Bronchus fibroblast of lung (primary cell): ENCODE data around the gene ARHGEF1. TPM values are rescaled to one million over a fixed set of nuclear protein-coding genes. Genes with fewer than 3 reads are reported as not detected.

Source experiments
- total RNA-seq: library from RNA; depleted of rRNA; stranded (reverse); fragments of >200 nt; gene quantifications from 2 replicates; pipeline ENCODE4 v1.2.3, GENCODE V29; 2015

The ARHGEF1 gene, protein sequence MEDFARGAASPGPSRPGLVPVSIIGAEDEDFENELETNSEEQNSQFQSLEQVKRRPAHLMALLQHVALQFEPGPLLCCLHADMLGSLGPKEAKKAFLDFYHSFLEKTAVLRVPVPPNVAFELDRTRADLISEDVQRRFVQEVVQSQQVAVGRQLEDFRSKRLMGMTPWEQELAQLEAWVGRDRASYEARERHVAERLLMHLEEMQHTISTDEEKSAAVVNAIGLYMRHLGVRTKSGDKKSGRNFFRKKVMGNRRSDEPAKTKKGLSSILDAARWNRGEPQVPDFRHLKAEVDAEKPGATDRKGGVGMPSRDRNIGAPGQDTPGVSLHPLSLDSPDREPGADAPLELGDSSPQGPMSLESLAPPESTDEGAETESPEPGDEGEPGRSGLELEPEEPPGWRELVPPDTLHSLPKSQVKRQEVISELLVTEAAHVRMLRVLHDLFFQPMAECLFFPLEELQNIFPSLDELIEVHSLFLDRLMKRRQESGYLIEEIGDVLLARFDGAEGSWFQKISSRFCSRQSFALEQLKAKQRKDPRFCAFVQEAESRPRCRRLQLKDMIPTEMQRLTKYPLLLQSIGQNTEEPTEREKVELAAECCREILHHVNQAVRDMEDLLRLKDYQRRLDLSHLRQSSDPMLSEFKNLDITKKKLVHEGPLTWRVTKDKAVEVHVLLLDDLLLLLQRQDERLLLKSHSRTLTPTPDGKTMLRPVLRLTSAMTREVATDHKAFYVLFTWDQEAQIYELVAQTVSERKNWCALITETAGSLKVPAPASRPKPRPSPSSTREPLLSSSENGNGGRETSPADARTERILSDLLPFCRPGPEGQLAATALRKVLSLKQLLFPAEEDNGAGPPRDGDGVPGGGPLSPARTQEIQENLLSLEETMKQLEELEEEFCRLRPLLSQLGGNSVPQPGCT
- 54.0 and 56.3 TPM in 2 replicates for total RNA-seq

DNA sequence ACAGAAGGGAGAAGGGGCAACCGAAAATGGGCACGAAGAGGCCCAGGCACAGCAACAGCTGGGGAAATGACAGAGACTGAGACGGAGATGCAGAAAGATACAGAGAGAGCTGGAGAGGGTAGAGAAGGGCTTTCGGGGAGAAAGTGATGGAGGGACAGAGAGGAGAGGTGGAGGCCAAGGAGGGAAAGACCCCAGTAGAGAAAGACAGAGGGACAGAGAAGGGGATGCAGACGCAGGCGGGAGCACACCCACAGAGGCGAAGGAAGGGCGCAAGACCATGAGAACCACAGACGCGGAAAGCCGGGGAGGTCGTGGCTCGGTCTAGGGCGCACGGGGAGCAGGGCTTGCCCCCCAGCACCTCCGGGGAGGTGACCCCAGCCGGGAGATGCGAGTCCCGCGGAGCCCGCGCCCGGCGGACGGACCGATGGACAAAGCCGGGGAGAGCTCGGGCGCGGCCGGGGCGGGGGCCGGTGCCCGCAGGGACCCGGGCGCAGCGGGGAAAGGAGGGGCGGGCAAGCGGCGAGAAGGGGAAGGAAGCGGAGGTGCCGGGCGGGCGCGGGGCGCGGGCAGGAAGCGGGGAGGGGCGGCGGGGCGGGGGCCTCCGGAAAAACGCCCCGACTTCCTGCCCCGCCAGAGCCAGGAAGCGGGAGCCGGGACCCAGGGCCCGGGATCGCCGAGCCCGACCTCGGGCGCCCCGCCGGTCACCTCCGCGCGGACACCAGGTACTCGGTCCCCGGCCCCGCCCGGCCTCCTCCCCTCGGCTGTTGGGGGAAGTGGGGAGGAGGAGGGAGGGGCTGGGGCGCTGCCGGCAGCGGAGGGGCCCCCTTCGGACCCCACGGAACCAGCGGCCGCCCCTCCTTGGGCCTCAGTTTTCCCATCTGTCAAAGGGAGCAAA lies at the start of gene ARHGEF1:
ARHGEF1 (plus strand) TSS at position 617 of the 895 bp plus-strand sequence. CDS start 4,899 bp downstream, outside the sequence.

DNA sequence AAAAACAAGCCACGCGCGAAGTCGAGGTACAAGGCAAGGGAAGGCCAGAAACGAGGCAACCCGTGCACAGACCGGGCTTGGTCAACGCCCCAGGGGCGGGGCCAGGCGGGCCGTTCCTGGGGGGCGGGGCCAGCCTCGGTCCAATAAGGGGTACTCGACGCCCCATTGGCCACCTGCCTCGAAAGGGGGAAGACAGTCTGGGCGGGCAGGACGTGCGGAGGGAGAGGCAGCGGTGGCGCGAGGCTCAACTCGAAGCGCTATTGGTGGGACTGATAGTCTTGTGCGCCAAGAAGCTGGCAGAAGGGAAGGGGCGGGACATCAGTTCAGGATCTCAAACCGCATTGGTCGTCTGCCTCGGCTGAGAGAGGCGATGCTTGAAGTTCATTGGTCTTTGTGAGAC lies 38.4 kb upstream of the ARHGEF1 start, which contains the start of gene LYPD4:
LYPD4 (minus strand) TSS at position 83 of the 400 bp plus-strand sequence. CDS start 5,398 bp downstream, outside the sequence.

DNA sequence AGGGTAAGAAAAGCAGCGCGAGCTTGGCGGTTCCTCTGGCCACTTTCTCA lies 38.2 kb upstream of the ARHGEF1 start, which contains the start of gene DMRTC2:
DMRTC2 (plus strand) TSS at position 42 of the 50 bp plus-strand sequence. CDS start 2,387 bp downstream, outside the sequence.

DNA sequence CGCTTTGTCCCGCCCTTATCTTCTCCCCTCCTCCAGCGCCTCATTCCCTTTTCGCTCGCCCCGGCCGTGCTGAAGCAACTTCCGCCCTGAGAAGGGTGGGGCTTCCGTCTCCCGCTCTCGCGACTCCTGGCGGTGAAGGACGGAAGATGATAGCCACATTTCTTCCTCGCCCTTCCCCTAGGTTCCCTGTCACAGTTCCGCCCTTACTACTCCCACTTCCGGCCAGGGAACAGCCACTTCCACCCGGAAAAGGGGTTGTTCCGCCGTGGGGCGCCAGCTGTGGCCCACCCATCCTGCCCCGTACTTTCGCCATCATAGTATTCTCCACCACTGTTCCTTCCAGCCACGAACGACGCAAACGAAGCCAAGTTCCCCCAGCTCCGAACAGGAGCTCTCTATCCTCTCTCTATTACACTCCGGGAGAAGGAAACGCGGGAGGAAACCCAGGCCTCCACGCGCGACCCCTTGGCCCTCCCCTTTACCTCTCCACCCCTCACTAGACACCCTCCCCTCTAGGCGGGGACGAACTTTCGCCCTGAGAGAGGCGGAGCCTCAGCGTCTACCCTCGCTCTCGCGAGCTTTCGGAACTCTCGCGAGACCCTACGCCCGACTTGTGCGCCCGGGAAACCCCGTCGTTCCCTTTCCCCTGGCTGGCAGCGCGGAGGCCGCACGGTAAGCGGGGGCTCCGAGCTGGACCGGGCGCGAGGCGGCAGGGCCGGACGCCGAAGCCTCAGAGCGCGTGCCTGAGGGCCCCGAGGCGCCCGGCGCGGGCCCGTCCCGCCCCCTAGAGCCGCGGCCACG lies 23.2 kb upstream of the ARHGEF1 start, which contains the start of gene RPS19:
RPS19 (plus strand) TSS at position 638 of the 801 bp plus-strand sequence. CDS start 520 bp downstream, outside the sequence.

GRCh38 chr19:41876847-41877832 lies 5.8 kb upstream of the ARHGEF1 start, which contains the start of gene CD79A:
CD79A (plus strand) TSS chr19:41877279; CDS start chr19:41877305, 26 bp downstream.

DNA sequence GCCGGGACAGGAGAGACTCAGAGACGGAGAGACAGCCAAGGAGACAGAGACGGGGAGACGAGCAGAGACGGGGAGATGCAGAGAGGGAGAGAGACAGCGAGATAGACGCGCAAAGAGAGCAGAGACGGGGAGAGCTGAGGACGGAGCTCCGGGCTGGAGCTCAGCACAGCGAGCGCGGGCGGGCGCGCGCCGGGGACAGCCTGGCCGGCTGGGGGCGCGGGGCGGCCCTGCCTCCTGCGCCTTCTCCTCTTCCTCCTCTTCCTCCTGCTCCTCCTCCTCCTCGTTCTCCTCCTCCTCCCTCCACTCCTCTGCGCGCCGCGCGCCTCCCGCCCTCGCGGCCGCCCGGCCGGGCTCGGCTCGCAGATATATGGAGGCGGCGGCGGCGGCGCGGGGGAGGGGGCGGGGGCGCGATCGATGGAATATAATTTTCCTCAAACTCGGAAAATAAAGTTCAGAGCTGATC lies 45.3 kb downstream of the ARHGEF1 start, which contains the start of gene ERFL:
ERFL (minus strand) TSS at position 229 of the 463 bp plus-strand sequence. CDS start 15,530 bp downstream, outside the sequence.

Other genes with a start within 250 kb of the ARHGEF1 start
- gene CEACAM7, start 194.9 kb upstream of the ARHGEF1 start, total RNA-seq, result not detected in 2 replicates
- not detected in 2 replicates for gene CEACAM5, start 174.6 kb upstream of the ARHGEF1 start, total RNA-seq
- not detected in 2 replicates for gene CEACAM6, start 127.7 kb upstream of the ARHGEF1 start, total RNA-seq
- gene CEACAM3, start 86.6 kb upstream of the ARHGEF1 start, total RNA-seq, result not detected in 2 replicates
- gene LYPD4, start 38.5 kb upstream of the ARHGEF1 start, total RNA-seq, result not detected in 2 replicates
- not detected in 2 replicates for gene DMRTC2, start 38.1 kb upstream of the ARHGEF1 start, total RNA-seq
- 1,890 and 2,099 TPM in 2 replicates for gene RPS19, start 22.9 kb upstream of the ARHGEF1 start, total RNA-seq
- gene CD79A, start 5.9 kb upstream of the ARHGEF1 start, total RNA-seq, result under 0.01 and 0.45 TPM in 2 replicates
- gene ERFL, start 45.3 kb downstream of the ARHGEF1 start, total RNA-seq, result under 0.01 TPM in 2 replicates
- 280 and 302 TPM in 2 replicates for gene RABAC1, start 76.1 kb downstream of the ARHGEF1 start, total RNA-seq
- 0.15 and 0.17 TPM in 2 replicates for gene ATP1A3, start 111.0 kb downstream of the ARHGEF1 start, total RNA-seq
- gene GRIK5, start 187.0 kb downstream of the ARHGEF1 start, total RNA-seq, result 0.34 and 1.0 TPM in 2 replicates
- 16.3 and 16.4 TPM in 2 replicates for gene ZNF574, start 193.0 kb downstream of the ARHGEF1 start, total RNA-seq
- 0.17 and 1.2 TPM in 2 replicates for gene POU2F2, start 249.3 kb downstream of the ARHGEF1 start, total RNA-seq